ENCODE measurements around the gene SBNO2. TPM values are rescaled to one million over a fixed set of nuclear protein-coding genes. Genes with fewer than 3 reads are reported as not detected.

The SBNO2 gene
- total and polyA plus RNA-seq, 2 experiments from 2014 or later = 6.9 to 35.4 TPM

DNA sequence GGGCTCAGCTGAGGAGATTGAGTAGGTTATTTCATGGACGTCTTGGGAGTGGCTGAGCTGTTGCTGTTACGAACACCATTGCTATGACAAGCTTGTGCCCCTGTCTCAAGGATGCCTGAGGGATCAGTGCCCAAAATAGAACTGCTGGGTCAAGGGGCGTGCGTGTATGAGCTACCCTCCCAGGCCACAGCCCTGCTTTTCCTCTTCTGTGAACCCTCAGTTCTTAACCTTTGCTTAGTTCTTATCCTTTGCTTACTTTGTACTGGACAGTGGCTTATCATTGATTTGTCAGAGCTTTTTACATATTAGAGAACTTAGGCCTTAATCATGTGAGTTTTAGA lies 98.1 kb downstream of the SBNO2 start (continued):
- no peak for TF ChIP-seq ZNF462 (CRISPR knock-in tag; IDR thresholded peaks at IDR 0.05)
- TF ChIP-seq POLR2AphosphoS5 (IDR thresholded peaks at IDR 0.05; ENCODE audit: low read depth) = no peak
- no peak for TF ChIP-seq CREB1 (CRISPR knock-in tag; IDR thresholded peaks at IDR 0.05; ENCODE audit: low read depth)
- no peak for TF ChIP-seq JUNB (IDR thresholded peaks at IDR 0.05; ENCODE audit: unreplicated experiment)
- no peak for TF ChIP-seq ZNF114 (CRISPR knock-in tag; IDR thresholded peaks at IDR 0.05)
- TF ChIP-seq, protein P1, sequence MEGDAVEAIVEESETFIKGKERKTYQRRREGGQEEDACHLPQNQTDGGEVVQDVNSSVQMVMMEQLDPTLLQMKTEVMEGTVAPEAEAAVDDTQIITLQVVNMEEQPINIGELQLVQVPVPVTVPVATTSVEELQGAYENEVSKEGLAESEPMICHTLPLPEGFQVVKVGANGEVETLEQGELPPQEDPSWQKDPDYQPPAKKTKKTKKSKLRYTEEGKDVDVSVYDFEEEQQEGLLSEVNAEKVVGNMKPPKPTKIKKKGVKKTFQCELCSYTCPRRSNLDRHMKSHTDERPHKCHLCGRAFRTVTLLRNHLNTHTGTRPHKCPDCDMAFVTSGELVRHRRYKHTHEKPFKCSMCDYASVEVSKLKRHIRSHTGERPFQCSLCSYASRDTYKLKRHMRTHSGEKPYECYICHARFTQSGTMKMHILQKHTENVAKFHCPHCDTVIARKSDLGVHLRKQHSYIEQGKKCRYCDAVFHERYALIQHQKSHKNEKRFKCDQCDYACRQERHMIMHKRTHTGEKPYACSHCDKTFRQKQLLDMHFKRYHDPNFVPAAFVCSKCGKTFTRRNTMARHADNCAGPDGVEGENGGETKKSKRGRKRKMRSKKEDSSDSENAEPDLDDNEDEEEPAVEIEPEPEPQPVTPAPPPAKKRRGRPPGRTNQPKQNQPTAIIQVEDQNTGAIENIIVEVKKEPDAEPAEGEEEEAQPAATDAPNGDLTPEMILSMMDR (conservative IDR thresholded peaks at IDR 0.05; ENCODE audit: low read depth in 2 of 2) = no peak
- no peak for TF ChIP-seq STAT1 (IDR thresholded peaks at IDR 0.05; ENCODE audit: unreplicated experiment)
- no peak for TF ChIP-seq EZH2phosphoT487 (IDR thresholded peaks at IDR 0.05; ENCODE audit: unreplicated experiment)
- TF ChIP-seq, protein P2, sequence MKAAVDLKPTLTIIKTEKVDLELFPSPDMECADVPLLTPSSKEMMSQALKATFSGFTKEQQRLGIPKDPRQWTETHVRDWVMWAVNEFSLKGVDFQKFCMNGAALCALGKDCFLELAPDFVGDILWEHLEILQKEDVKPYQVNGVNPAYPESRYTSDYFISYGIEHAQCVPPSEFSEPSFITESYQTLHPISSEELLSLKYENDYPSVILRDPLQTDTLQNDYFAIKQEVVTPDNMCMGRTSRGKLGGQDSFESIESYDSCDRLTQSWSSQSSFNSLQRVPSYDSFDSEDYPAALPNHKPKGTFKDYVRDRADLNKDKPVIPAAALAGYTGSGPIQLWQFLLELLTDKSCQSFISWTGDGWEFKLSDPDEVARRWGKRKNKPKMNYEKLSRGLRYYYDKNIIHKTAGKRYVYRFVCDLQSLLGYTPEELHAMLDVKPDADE (IDR thresholded peaks at IDR 0.05) = no peak
- TF ChIP-seq ZNF331 (CRISPR knock-in tag; IDR thresholded peaks at IDR 0.05; ENCODE audit: low read depth) = no peak
- TF ChIP-seq NANOG (IDR thresholded peaks at IDR 0.05; ENCODE audit: borderline replicate concordance) = no peak

Data from GM23338 (cell line).